Measurements from ENCODE around the gene MAFG. TPM values are rescaled to one million over a fixed set of nuclear protein-coding genes. Genes with fewer than 3 reads are reported as not detected.
"Not testable (repeated sequence)": the region's sequence is repeated elsewhere in the genome, so short reads cannot be mapped to it uniquely, and the experiment has no call there.

Gene MAFG
- total and polyA plus RNA-seq, 8 donors, result 2.3 to 30.4 (median 11.2) TPM

DNA sequence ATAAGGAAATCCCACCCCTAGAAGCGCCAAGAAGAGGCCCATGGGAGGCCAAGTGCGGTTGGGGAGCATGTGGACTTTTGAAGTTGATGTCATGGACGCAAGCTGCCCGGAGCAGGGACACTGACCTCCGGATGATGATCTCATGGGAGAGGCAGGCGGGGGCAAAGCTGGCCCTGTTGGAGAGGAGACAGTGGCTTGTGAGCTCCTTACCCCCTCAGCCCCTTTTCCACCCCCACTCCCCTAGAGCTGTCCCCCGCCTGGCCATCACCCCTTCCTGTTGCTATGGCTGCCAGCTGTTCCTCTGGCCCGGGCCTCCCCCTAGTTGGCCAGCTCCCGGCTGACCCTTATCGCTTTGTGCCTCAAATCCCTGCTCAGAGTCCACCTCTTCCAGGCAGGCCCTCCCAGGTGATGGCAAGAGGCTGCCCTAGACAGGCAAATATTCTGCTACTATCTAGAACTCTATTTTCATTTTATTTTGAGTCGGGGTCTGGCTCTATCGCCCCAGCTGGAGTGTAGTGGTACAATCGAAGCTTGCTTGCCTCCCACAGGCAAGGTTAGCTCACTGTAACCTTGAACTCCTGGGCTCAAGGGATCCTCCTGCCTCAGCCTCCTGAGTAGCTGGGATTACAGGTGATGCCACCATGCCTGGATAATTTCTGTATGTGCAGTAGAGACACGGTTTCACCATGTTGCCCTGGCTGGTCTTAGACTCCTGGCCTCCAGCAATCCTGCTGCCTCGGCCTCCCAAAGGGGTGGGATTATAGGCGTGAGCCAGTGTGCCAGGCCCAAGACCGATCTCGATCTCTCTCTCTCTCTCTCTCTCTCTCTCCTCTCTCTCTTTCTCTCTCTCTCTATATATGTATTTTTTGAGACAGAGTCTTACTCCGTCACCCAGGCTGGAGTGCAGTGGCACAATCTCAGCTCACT, 26.9 kb upstream of the MAFG start:
- Histone ChIP-seq H3K27ac (no peak overlapping the region), H3K4me1 (peaks cover 4 to 7% (median 5%) of the 10 kb centered on the region in 4 donors), H3K27me3 (peaks cover 0 to 64% (median 17%) of the 10 kb centered on the region in 3 donors), H3K36me3 (no peaks in the 10 kb centered on the region), H3K4me3 (no peak overlapping the region), H3K9me3 (no peaks in the 10 kb centered on the region)
- TF ChIP-seq POLR2A (IDR thresholded peaks at IDR 0.05), result no peak
- TF ChIP-seq, protein P1, sequence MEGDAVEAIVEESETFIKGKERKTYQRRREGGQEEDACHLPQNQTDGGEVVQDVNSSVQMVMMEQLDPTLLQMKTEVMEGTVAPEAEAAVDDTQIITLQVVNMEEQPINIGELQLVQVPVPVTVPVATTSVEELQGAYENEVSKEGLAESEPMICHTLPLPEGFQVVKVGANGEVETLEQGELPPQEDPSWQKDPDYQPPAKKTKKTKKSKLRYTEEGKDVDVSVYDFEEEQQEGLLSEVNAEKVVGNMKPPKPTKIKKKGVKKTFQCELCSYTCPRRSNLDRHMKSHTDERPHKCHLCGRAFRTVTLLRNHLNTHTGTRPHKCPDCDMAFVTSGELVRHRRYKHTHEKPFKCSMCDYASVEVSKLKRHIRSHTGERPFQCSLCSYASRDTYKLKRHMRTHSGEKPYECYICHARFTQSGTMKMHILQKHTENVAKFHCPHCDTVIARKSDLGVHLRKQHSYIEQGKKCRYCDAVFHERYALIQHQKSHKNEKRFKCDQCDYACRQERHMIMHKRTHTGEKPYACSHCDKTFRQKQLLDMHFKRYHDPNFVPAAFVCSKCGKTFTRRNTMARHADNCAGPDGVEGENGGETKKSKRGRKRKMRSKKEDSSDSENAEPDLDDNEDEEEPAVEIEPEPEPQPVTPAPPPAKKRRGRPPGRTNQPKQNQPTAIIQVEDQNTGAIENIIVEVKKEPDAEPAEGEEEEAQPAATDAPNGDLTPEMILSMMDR (IDR thresholded peaks at IDR 0.05), result no peak
- no peak for TF ChIP-seq EP300 (IDR thresholded peaks at IDR 0.05)
- TF ChIP-seq POLR2AphosphoS5 (IDR thresholded peaks at IDR 0.05), result no peak
- 85 to 93% (median 89%) methylated on average over 19 of the region's 19 CpGs for WGBS, 5 donors
- DNase-seq, result no peak
- intact Hi-C loops (cut with DNase I; ENCODE audit: low total_unique reads), result no loop called here

DNA sequence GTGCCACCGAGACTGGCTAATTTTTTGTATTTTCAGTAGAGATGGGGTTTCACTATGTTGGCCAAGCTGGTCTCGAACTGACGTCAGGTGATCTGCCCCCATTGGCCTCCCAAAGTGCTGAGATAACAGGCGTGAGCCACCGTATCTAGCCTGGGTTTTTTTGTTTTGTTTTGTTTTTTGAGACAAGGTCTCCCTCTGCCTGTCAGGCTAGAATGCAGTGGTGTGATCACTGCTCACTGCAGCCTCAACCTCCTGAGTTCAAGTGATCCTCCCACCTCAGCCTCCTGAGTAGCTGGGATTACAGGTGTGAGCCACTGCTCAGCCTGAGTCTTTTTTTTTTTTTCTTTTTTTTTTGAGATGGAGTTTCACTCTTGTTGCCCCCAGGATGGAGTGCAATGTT, 25.9 kb upstream of the MAFG start:
- DNase-seq; H3K9me3 ChIP-seq; H3K36me3 ChIP-seq; H3K4me1 ChIP-seq; intact Hi-C loops (cut with DNase I; ENCODE audit: low total_unique reads); H3K4me3 ChIP-seq; H3K27ac ChIP-seq: not testable (repeated sequence)
- 71 to 79% (median 74%) methylated on average over 5 of the region's 5 CpGs for WGBS, 5 donors
- peaks cover 0 to 55% (median 8%) of the 10 kb centered on the region in 3 donors for H3K27me3 ChIP-seq

DNA sequence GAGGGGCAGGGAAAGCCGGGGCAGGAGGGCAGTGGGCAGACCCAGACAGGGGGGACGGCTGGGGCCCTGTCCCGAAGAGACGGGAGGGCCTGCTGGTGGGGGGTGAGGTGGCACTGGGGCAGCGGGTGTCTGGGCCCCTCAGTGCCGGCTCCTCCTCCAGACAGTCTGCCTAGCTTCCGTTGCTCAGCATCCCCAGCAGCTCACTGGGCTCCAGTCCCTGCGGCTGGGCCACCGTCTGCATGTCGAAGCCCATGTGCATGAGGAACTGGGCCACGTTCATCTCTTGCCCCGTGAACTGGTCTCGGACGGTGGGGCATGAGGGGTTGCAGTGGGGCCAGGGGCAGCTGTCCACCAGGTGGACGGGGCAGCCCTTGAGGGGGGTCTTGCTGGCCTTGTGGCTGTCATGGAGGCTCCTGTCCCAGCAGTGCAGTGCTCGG, 25.3 kb upstream of the MAFG start:
- Histone ChIP-seq H3K4me1 (no peaks in the 10 kb centered on the region), H3K27me3 (peaks cover 0 to 49% (median 1%) of the 10 kb centered on the region in 3 donors), H3K9me3 (no peaks in the 10 kb centered on the region), H3K36me3 (no peaks in the 10 kb centered on the region), H3K27ac (no peak overlapping the region), H3K4me3 (no peak overlapping the region)
- WGBS, 5 donors, result 72 to 88% (median 77%) methylated on average over 10 to 16 of the region's 16 CpGs
- TF ChIP-seq, protein P1 (IDR thresholded peaks at IDR 0.05), result no peak
- TF ChIP-seq POLR2A (IDR thresholded peaks at IDR 0.05) (no peak), POLR2AphosphoS5 (IDR thresholded peaks at IDR 0.05) (no peak), EP300 (IDR thresholded peaks at IDR 0.05) (no peak)
- intact Hi-C loops (cut with DNase I; ENCODE audit: low total_unique reads), result no loop called here
- DNase-seq, result no peak

DNA sequence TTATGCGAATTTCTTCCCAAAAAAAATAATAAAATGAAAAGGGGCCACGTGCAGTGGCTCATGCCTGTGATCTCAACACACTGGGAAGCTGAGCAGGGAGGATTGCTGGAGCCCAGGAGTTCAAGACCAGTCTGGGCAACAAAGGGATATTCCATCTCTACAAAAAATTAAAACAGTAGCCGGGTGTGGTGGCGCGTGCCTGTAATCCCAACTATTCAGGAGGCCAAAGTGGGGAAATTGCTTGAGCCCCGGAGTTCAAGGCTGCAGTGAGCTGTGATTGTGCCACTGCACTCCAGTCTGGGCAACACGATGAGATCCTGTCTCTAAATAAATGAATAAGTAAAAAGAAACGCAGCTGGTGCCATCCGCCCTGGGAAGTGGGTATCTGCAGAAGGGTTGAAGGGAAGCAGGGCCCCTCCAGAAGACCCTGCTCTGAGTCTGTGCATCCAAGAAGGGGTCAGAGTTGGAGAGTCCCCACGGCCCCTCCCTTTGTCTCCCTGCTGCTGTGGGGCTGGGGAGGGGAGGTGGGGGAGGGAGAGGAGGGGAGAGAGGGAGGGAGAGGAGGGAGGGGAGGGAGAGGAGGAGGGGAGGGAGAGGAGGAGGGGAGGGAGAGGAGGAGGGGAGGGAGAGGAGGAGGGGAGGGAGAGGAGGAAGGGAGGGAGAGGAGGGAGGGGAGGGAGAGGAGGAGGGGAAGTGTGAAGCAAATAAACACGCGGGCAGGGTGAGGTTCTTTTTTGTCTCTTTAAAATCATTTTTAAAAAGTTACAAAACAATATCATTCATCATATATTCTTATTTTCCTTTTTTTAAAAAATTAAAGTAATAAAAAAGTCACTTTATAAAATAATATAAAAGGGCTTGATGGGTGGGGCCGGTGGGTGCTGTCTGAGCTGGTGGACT, 24.5 kb upstream of the MAFG start:
- Histone ChIP-seq H3K36me3 (no peaks in the 10 kb centered on the region), H3K4me3 (no peak overlapping the region), H3K4me1 (no peaks in the 10 kb centered on the region), H3K27me3 (peaks cover 0 to 41% (median 0%) of the 10 kb centered on the region in 3 donors), H3K27ac (no peak overlapping the region), H3K9me3 (no peaks in the 10 kb centered on the region)
- WGBS, 5 donors, result 59 to 66% (median 61%) methylated on average over 12 to 13 of the region's 13 CpGs
- TF ChIP-seq POLR2AphosphoS5 (IDR thresholded peaks at IDR 0.05), result no peak
- TF ChIP-seq POLR2A (IDR thresholded peaks at IDR 0.05), result no peak
- TF ChIP-seq, protein P1 (IDR thresholded peaks at IDR 0.05), result no peak
- no peak for TF ChIP-seq EP300 (IDR thresholded peaks at IDR 0.05)
- DNase-seq, result no peak
- intact Hi-C loops (cut with DNase I; ENCODE audit: low total_unique reads), result no loop called here
